B cell (primary cell): ENCODE results near the gene AZU1. TPM values are rescaled to one million over a fixed set of nuclear protein-coding genes. Genes with fewer than 3 reads are reported as not detected.

Experiments
- ATAC-seq: fragments of 200-7000 bp; cut with Tn5 transposase; one replicate; pipeline ENCODE4 v1.10.0; 2021; ENCODE audit warnings: low read depth, mild to moderate bottlenecking, moderate number of reproducible peaks, moderate library complexity
- CTCF ChIA-PET: fragments of 350-600 bp; sonication (Branson Sonifier 250); formaldehyde crosslinking; loops from one replicate; lab custom pipeline; 2021; ENCODE audit warnings: antibody characterized with exemption, inconsistent platforms; lab: Charles Lee
- POLR2A ChIA-PET: fragments of 350-600 bp; sonication (Branson Sonifier 250); formaldehyde crosslinking; loops from one replicate; lab custom pipeline; 2021; ENCODE audit warnings: antibody characterized with exemption; lab: Charles Lee
- DNase-seq: peaks from one replicate; pipeline ENCODE4 v3.0.0; 2013
- H2AFZ ChIP-seq: 2 replicates; pipeline ENCODE4 v1.6.1; 2012; ENCODE audit warnings: mild to moderate bottlenecking, low read depth, low read length; ENCODE audit not compliant: insufficient read depth, poor library complexity, severe bottlenecking
- H3K27ac ChIP-seq, 2 donors: 1 replicate in 1 of 2; 2 replicates in 1 of 2; pipeline ENCODE4 v1.5.1; 2012 to 2013; ENCODE audit warnings: low read length in 2 of 2, mild to moderate bottlenecking in 2 of 2, moderate library complexity in 1 of 2
- H3K27me3 ChIP-seq, 4 experiments: fragments of 200-600 bp in 1 of 4; sonication (generic) in 1 of 4; replicated peaks in 1 of 4; 1 replicate in 2 of 4; 2 replicates in 2 of 4; pipeline versions ENCODE4 v1.6.1 to v1.7.0; 2013 to 2016; ENCODE audit warnings: low read length in 3 of 4, mild to moderate bottlenecking in 2 of 4, mixed read lengths in 1 of 4, moderate library complexity in 1 of 4; ENCODE audit not compliant: insufficient read depth in 4 of 4, control insufficient read depth in 3 of 4; ENCODE audit errors: control extremely low read depth in 1 of 4
- H3K36me3 ChIP-seq, 2 experiments: replicated peaks in 1 of 2; 1 replicate in 1 of 2; 2 replicates in 1 of 2; pipeline versions ENCODE4 v1.6.1 to v1.7.1; 2013; ENCODE audit warnings: low read length in 1 of 2; ENCODE audit not compliant: insufficient read depth in 2 of 2, control insufficient read depth in 1 of 2; ENCODE audit errors: control extremely low read depth in 1 of 2, extremely low read depth in 1 of 2
- H3K4me1 ChIP-seq, 2 donors: fragments of 200-600 bp in 1 of 2; sonication (generic) in 1 of 2; 1 replicate in 1 of 2; 2 replicates in 1 of 2; pipeline versions ENCODE4 v1.5.1 to v1.6.1; 2013 to 2017; ENCODE audit warnings: low read length in 2 of 2; ENCODE audit not compliant: control insufficient read depth in 2 of 2, insufficient read depth in 2 of 2
- H3K4me2 ChIP-seq: replicated peaks from 2 replicates; pipeline ENCODE3; 2012; ENCODE audit warnings: mild to moderate bottlenecking, low read depth, low read length; ENCODE audit not compliant: poor library complexity, severe bottlenecking
- H3K4me3 ChIP-seq, 5 experiments: fragments of 200-600 bp in 1 of 5; sonication (generic) in 1 of 5; 1 replicate in 3 of 5; 2 replicates in 2 of 5; pipeline versions ENCODE4 v1.5.1 to v1.7.0; 2011 to 2016; ENCODE audit warnings: low read length in 4 of 5, mild to moderate bottlenecking in 4 of 5, low read depth in 2 of 5, control low read depth in 1 of 5, moderate library complexity in 1 of 5; ENCODE audit not compliant: insufficient read depth in 1 of 5; ENCODE audit errors: control extremely low read depth in 1 of 5, extremely low read depth in 1 of 5
- H3K79me2 ChIP-seq: fragments of 200-600 bp; sonication (generic); one replicate; pipeline ENCODE4 v1.6.0; 2016; ENCODE audit warnings: low read length; ENCODE audit not compliant: control insufficient read depth, insufficient read depth
- H3K9ac ChIP-seq: fragments of 200-600 bp; sonication (generic); 2 replicates; pipeline ENCODE4 v1.6.1; 2017; ENCODE audit warnings: mild to moderate bottlenecking, low read length, moderate library complexity
- H3K9me3 ChIP-seq, 3 donors: one replicate each; pipeline versions ENCODE4 v1.6.1 to v1.7.1; 2013; ENCODE audit warnings: low read length in 2 of 3; ENCODE audit not compliant: control insufficient read depth in 2 of 3, insufficient read depth in 1 of 3; ENCODE audit errors: control extremely low read depth in 1 of 3
- H4K20me1 ChIP-seq: 2 replicates; pipeline ENCODE4 v1.6.0; 2012; ENCODE audit warnings: mild to moderate bottlenecking, low read length; ENCODE audit not compliant: insufficient read depth, control insufficient read depth, poor library complexity, severe bottlenecking
- H3K27ac Mint-ChIP-seq: one replicate; pipeline ENCODE4 v1.8.0; 2021; ENCODE audit warnings: mixed read lengths
- H3K27me3 Mint-ChIP-seq: one replicate; pipeline ENCODE4 v1.8.0; 2021; ENCODE audit warnings: mixed read lengths
- H3K4me1 Mint-ChIP-seq: one replicate; pipeline ENCODE4 v1.8.0; 2021; ENCODE audit warnings: mixed read lengths
- H3K4me3 Mint-ChIP-seq: one replicate; pipeline ENCODE4 v1.8.0; 2021; ENCODE audit warnings: mixed read lengths
- H3K9me3 Mint-ChIP-seq: one replicate; pipeline ENCODE4 v1.8.0; 2022; ENCODE audit warnings: mixed read lengths; ENCODE audit not compliant: insufficient read depth
- EZH2 ChIP-seq: IDR thresholded peaks from 2 replicates; pipeline ENCODE4 v1.6.1; 2012; ENCODE audit warnings: borderline replicate concordance, low read depth, mild to moderate bottlenecking, moderate library complexity, low read length; ENCODE audit not compliant: insufficient read depth, poor library complexity, severe bottlenecking
- WGBS: methylation state at CpG from one replicate; pipeline ENCODE4 v1.1.5; 2013; ENCODE audit warnings: missing lambda C conversion rate; ENCODE audit not compliant: insufficient coverage; 5-methylcytosine and 5-hydroxymethylcytosine counted together
- intact Hi-C: fragments of 100-400 bp; cut with micrococcal nuclease; formaldehyde crosslinking; loops from one replicate; pipeline ENCODE4 v1.10.0; 2022
- polyA plus RNA-seq: library from polyadenylated mRNA; depleted of rRNA; stranded (reverse); fragments of >200 nt; gene quantifications from 2 replicates; pipeline ENCODE4 v1.2.3, GENCODE V29; 2012
- total RNA-seq, 2 donors: library from RNA; stranded (reverse); fragments of 120-200 nt in 1 of 2; gene quantifications; 1 replicate in 1 of 2; 2 replicates in 1 of 2; pipeline versions ENCODE4 v1.2.3 to v1.2.4, GENCODE V29; 2013 to 2022
- TF ChIP-seq, protein P1 (sequence below): fragments of 200-600 bp; IDR thresholded peaks from one replicate; pipeline ENCODE4 v1.8.0; 2022; ENCODE audit warnings: antibody characterized with exemption, mild to moderate bottlenecking

The AZU1 gene
- total and polyA plus RNA-seq, 2 donors (not counting 1 experiment from before 2014, with no cell fraction given): 0.13 to 0.44 TPM

DNA sequence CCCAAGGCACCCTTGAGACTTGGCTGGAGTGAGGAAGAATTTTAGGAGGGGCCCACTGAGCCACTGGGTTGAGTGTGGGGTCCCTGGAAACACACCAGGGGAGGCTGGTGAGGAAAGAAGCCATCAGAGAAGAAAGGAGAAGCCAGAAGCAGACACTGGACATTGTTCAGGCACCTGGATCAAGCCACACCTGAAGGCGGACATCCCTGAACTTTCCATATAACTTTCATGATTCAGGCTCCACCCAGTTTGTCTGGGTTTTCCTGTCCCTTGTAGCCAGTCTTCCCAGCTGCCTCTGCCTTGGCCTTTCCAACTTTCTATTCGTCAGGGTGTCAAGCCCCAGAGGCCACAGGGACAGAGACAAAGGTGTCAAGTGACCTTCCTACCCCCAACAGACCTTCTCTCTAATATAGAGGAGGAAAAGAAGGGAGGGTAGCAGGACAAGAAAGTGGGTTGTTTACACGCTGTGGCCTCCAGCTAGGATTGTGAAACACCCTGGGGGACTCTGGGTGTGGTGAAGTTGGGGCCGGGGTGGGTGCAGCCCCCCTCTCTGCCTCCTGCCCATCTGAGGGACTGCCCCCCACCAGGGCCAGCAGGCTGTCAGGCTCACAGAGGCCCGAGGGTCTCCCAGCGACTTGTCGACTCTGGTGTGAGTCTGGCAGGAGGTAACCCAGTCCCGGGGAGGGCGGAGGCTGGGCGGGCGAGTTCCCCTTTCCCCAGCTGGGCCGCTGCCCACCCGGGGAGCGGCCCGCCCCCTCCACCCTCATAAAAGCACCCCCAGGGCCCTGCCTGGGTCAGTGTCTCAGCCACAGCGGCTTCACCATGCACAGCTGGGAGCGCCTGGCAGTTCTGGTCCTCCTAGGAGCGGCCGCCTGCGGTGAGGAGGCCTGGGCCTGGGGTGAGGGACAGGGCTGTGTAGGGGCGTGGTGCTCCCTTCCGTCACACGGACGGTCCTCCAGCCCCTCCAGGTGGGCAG, 31.5 kb downstream of the AZU1 start, which contains the start of gene CFD:
Gene CFD, plus strand, starts transcription at position 797 of the 976 bp plus-strand sequence. Its CDS starts 26 bp downstream, at position 823.
- peaks cover 7% of the 10 kb centered on the region for H3K27me3 Mint-ChIP-seq
- peak; percentile 50 for DNase-seq

More for the DNA sequence above, 31.5 kb downstream of the AZU1 start, which contains the start of gene CFD:
- peaks cover 16% of the 10 kb centered on the region for H3K4me1 Mint-ChIP-seq
- H2AFZ ChIP-seq: peak within 1 kb of the TSS; percentile 51
- no peaks in the 10 kb centered on the region for H3K79me2 ChIP-seq
- ATAC-seq: no peak
- peak within 1 kb of the TSS; percentile 50 for H3K27ac Mint-ChIP-seq
- TF ChIP-seq, protein P1, sequence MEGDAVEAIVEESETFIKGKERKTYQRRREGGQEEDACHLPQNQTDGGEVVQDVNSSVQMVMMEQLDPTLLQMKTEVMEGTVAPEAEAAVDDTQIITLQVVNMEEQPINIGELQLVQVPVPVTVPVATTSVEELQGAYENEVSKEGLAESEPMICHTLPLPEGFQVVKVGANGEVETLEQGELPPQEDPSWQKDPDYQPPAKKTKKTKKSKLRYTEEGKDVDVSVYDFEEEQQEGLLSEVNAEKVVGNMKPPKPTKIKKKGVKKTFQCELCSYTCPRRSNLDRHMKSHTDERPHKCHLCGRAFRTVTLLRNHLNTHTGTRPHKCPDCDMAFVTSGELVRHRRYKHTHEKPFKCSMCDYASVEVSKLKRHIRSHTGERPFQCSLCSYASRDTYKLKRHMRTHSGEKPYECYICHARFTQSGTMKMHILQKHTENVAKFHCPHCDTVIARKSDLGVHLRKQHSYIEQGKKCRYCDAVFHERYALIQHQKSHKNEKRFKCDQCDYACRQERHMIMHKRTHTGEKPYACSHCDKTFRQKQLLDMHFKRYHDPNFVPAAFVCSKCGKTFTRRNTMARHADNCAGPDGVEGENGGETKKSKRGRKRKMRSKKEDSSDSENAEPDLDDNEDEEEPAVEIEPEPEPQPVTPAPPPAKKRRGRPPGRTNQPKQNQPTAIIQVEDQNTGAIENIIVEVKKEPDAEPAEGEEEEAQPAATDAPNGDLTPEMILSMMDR: no peak
- no peak for TF ChIP-seq EZH2
- intact Hi-C loops: no loop called here
- H3K4me1 ChIP-seq: peaks cover 28 to 42% of the 10 kb centered on the region in 2 donors
- H3K4me3 ChIP-seq: peak within 1 kb of the TSS in 3 of 5 experiments; percentile 32 to 49 (median 38)
- ChIA-PET CTCF (interaction anchor here (0.7 to 7.5 kb wide), 6 partner anchors 34 to 125 kb away, joined by 3 to 72 read pairs (median 9); partner anchors contain the start of genes MED16, RNU6-9 and WDR18), POLR2A (interaction anchor here (0.6 to 0.7 kb wide), 3 partner anchors 42 to 352 kb away, joined by 4 to 9 read pairs (median 4); no protein-coding TSS in a partner anchor)
- H3K4me3 Mint-ChIP-seq: peak within 1 kb of the TSS; percentile 56
- peak within 1 kb of the TSS; percentile 87 for H3K4me2 ChIP-seq
- H3K27me3 ChIP-seq: peaks cover 0 to 38% (median 8%) of the 10 kb centered on the region in 4 experiments
- H3K9me3 ChIP-seq: peaks cover 0 to 41% (median 0%) of the 10 kb centered on the region in 3 donors
- no peaks in the 10 kb centered on the region for H3K9me3 Mint-ChIP-seq
- no peaks in the 10 kb centered on the region for H3K36me3 ChIP-seq
- 17% methylated on average over 18 of the region's 24 CpGs for WGBS
- no peak within 1 kb of the TSS for H3K27ac ChIP-seq
- H3K9ac ChIP-seq: peak within 1 kb of the TSS; percentile 47
- no peaks in the 10 kb centered on the region for H4K20me1 ChIP-seq
